HG03108 (cell line): Measurements from ENCODE around the gene KIR3DL3.
"Not testable (repeated sequence)": the region's sequence is repeated elsewhere in the genome, so short reads cannot be mapped to it uniquely, and the experiment has no call there.

Source experiments
- ATAC-seq: cut with Tn5 transposase; IDR thresholded peaks from one replicate; pipeline ENCODE4 v1.9.1; 2021; ENCODE audit warnings: moderate library complexity; ENCODE audit not compliant: unreplicated experiment

Gene KIR3DL3

DNA sequence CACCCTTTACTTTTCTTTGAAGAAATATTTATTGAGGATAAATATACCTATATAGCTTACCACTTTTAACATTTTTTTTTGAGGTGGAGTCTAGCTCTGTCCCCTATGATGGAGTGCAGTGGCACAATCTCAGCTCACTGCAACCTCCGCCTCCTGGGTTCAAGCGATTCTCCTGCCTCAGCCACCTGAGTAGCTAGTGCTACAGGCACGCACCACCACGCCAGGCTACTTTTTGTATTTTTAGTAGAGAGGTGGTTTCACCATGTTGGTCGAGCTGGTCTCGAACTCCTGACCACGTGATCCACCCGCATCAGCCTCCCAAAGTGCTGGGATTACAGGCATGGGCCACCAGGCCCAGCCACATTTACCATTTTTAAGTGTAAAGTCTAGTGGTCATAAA lies 51.6 kb downstream of the KIR3DL3 start:
- not testable (repeated sequence) for ATAC-seq

GRCh38 chr19:54777851-54778250 lies 53.6 kb downstream of the KIR3DL3 start:
- ATAC-seq, result not testable (repeated sequence)

DNA sequence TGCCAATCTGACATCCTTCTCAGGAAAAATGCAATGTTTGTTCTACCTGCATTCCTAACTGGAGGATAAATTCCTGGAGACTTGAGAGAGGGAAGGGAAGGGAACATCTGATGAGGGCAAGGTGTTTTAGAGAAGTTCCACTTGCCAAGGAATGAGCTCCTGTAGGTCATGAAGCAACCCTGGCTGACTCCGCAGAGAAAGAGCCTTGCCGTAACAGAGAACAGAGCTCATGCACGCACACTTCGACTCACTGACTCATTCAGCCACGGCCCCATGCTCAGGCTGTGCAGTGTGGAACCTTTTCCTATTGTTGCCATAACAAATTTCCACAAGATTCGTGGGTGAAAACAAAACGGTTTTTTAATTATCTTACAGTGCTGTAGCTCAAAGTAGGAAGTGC lies 54.7 kb downstream of the KIR3DL3 start:
- not testable (repeated sequence) for ATAC-seq

DNA sequence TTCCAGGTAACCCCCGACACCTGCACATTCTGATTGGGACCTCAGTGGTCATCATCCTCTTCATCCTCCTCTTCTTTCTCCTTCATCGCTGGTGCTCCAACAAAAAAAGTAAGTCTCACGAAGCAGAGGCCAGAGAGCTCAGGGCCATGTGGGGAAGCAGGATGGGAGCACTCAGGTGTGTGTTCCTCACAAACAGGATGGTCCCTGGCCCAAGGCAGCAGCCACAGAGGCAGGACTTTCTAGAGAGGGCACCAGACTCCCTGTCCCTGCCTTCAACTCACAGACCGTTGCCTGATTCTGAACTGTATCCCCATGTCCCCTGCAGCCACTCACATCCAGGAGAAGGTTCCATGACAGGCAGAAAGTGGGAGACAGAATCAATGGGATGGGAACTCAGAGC lies 58.7 kb downstream of the KIR3DL3 start:
- ATAC-seq, result not testable (repeated sequence)
